GM12865 (cell line): ENCODE results near the gene ICOS.
"Not testable (repeated sequence)": the region's sequence is repeated elsewhere in the genome, so short reads cannot be mapped to it uniquely, and the experiment has no call there.

Experiments used
- DNase-seq: peaks from one replicate; pipeline ENCODE4 v3.0.0; 2010; ENCODE audit warnings: low read depth
- H3K4me3 ChIP-seq: 2 replicates; pipeline ENCODE4 v1.5.1; 2011; ENCODE audit warnings: mild to moderate bottlenecking, low read depth, low read length, control low read depth
- CTCF ChIP-seq: IDR thresholded peaks from 2 replicates; pipeline ENCODE4 v1.5.1; 2011; ENCODE audit warnings: low read length, control low read depth, low read depth, inconsistent platforms; ENCODE audit not compliant: insufficient read depth; ENCODE audit errors: missing control alignments

The ICOS gene

GRCh38 chr2:203943493-203944382, 7.2 kb downstream of the ICOS start:
- DNase-seq, H3K4me3 ChIP-seq: not testable (repeated sequence)
- peak; percentile 8 for TF ChIP-seq CTCF

GRCh38 chr2:203948733-203949132, 12.2 kb downstream of the ICOS start:
- TF ChIP-seq CTCF: no peak
- DNase-seq: peak; percentile 24
- no peak overlapping the region for H3K4me3 ChIP-seq

- TF ChIP-seq CTCF: no peak
- DNase-seq: no peak
- no peak overlapping the region for H3K4me3 ChIP-seq
Measured at GRCh38 chr2:203949228-203949627, 12.7 kb downstream of the ICOS start.

GRCh38 chr2:203951366-203951902, 14.9 kb downstream of the ICOS start:
- TF ChIP-seq CTCF: no peak
- H3K4me3 ChIP-seq: no peak overlapping the region
- DNase-seq: no peak

GRCh38 chr2:203959265-203959664, 22.7 kb downstream of the ICOS start:
- no peak overlapping the region for H3K4me3 ChIP-seq
- TF ChIP-seq CTCF: no peak
- no peak for DNase-seq

GRCh38 chr2:203959672-203960071, 23.1 kb downstream of the ICOS start:
- no peak for TF ChIP-seq CTCF
- no peak for DNase-seq
- no peak overlapping the region for H3K4me3 ChIP-seq

GRCh38 chr2:203960811-203961210, 24.2 kb downstream of the ICOS start:
- DNase-seq: no peak
- no peak overlapping the region for H3K4me3 ChIP-seq
- no peak for TF ChIP-seq CTCF

- not testable (repeated sequence) for H3K4me3 ChIP-seq
Measured at GRCh38 chr2:203965190-203965589, 28.6 kb downstream of the ICOS start.

More at GRCh38 chr2:203965190-203965589, 28.6 kb downstream of the ICOS start:
- not testable (repeated sequence) for DNase-seq
